ENCODE results near the gene SGPP1. TPM values are rescaled to one million over a fixed set of nuclear protein-coding genes. Genes with fewer than 3 reads are reported as not detected.

SGPP1 gene
- total RNA-seq, 1 experiment from 2014 or later = 17.7 TPM

- no peak overlapping the region for H3K4me2 ChIP-seq (ENCODE audit: low read length)
- ChIA-PET POLR2A (no interaction called here), CTCF (no interaction called here), RAD21 (ENCODE audit: low non-redundant PET in 1 of 2, low total read pairs in 2 of 2, uncharacterized antibody in 2 of 2, unreplicated experiment in 2 of 2) (no interaction called here)
- H3K4me1 ChIP-seq (ENCODE audit: control insufficient read depth in 1 of 2, insufficient read depth in 2 of 2, low read length in 2 of 2) = peaks cover 4 to 20% of the 10 kb centered on the region in 2 experiments; a peak in 3 of 4 replicates
- H3K4me3 ChIP-seq (replicated peaks in 1 of 2; ENCODE audit: low read depth in 1 of 2, low read length in 2 of 2) = no peak overlapping the region
- no peak overlapping the region for H3K27ac ChIP-seq (ENCODE audit: low read depth, low read length)
- H3K9me3 ChIP-seq (ENCODE audit: control insufficient read depth in 1 of 2, insufficient read depth in 1 of 2, low read depth in 1 of 2, low read length in 2 of 2) = no peaks in the 10 kb centered on the region
- no peaks in the 10 kb centered on the region for H4K20me1 ChIP-seq (ENCODE audit: insufficient read depth)
- no peak overlapping the region for H3K9ac ChIP-seq (ENCODE audit: low read length)
- TF ChIP-seq SIN3A (IDR thresholded peaks at IDR 0.05; ENCODE audit: low read depth) (no peak), POLR2AphosphoS5 (IDR thresholded peaks at IDR 0.05; ENCODE audit: low read depth, low read length) (no peak), TCF7L2 (IDR thresholded peaks at IDR 0.05; ENCODE audit: borderline replicate concordance, extremely low read depth, insufficient read depth, insufficient read length) (no peak), EZH2phosphoT487 (IDR thresholded peaks at IDR 0.05; ENCODE audit: borderline replicate concordance) (no peak)
- H2AFZ ChIP-seq (ENCODE audit: low read depth, low read length, poor library complexity, severe bottlenecking) = no peak overlapping the region
- no peak for ATAC-seq
- intact Hi-C loops (cut with micrococcal nuclease) = no loop called here
- no peaks in the 10 kb centered on the region for H3K79me2 ChIP-seq (ENCODE audit: insufficient read depth, low read length)
- H3K27me3 ChIP-seq (ENCODE audit: insufficient read depth, low read length) = no peaks in the 10 kb centered on the region
- H3K36me3 ChIP-seq (ENCODE audit: control insufficient read depth in 1 of 2, insufficient read depth in 2 of 2, low read length in 2 of 2) = no peaks in the 10 kb centered on the region
- no peak for DNase-seq (ENCODE audit: low read depth, low spot score)
- BruUV-seq (replicated peaks) = no TSS peak
- no peaks in the 10 kb centered on the region for H3K9me2 ChIP-seq (ENCODE audit: insufficient read depth)
These were observed 17.4 kb upstream of the SGPP1 start for GRCh38 chr14:63745272-63745671.

- Histone ChIP-seq H3K79me2 (ENCODE audit: insufficient read depth, low read length) (no peaks in the 10 kb centered on the region), H3K4me3 (replicated peaks in 1 of 2; ENCODE audit: low read depth in 1 of 2, low read length in 2 of 2) (no peak overlapping the region), H2AFZ (ENCODE audit: low read depth, low read length, poor library complexity, severe bottlenecking) (no peak overlapping the region), H3K27me3 (ENCODE audit: insufficient read depth, low read length) (no peaks in the 10 kb centered on the region), H4K20me1 (ENCODE audit: insufficient read depth) (no peaks in the 10 kb centered on the region), H3K4me2 (ENCODE audit: low read length) (no peak overlapping the region), H3K9me3 (ENCODE audit: control insufficient read depth in 1 of 2, insufficient read depth in 1 of 2, low read depth in 1 of 2, low read length in 2 of 2) (no peaks in the 10 kb centered on the region), H3K36me3 (ENCODE audit: control insufficient read depth in 1 of 2, insufficient read depth in 2 of 2, low read length in 2 of 2) (no peaks in the 10 kb centered on the region), H3K9ac (ENCODE audit: low read length) (no peak overlapping the region), H3K4me1 (ENCODE audit: control insufficient read depth in 1 of 2, insufficient read depth in 2 of 2, low read length in 2 of 2) (no peaks in the 10 kb centered on the region), H3K9me2 (ENCODE audit: insufficient read depth) (no peaks in the 10 kb centered on the region), H3K27ac (ENCODE audit: low read depth, low read length) (no peak overlapping the region)
- CTCF ChIA-PET = no interaction called here
- no peak for DNase-seq (ENCODE audit: low read depth, low spot score)
- RAD21 ChIA-PET (ENCODE audit: low non-redundant PET in 1 of 2, low total read pairs in 2 of 2, uncharacterized antibody in 2 of 2, unreplicated experiment in 2 of 2) = no interaction called here
- POLR2A ChIA-PET = no interaction called here
- intact Hi-C loops (cut with micrococcal nuclease) = no loop called here
- BruUV-seq (replicated peaks) = no TSS peak
- TF ChIP-seq REST (IDR thresholded peaks at IDR 0.05; ENCODE audit: low read depth) = no peak
- TF ChIP-seq TCF7L2 (IDR thresholded peaks at IDR 0.05; ENCODE audit: borderline replicate concordance, extremely low read depth, insufficient read depth, insufficient read length) = no peak
- TF ChIP-seq ZBTB33 (IDR thresholded peaks at IDR 0.05; ENCODE audit: extremely low read depth, insufficient replicate concordance, low read length) = no peak
- TF ChIP-seq POLR2AphosphoS5 (IDR thresholded peaks at IDR 0.05; ENCODE audit: low read depth, low read length) = no peak
- TF ChIP-seq JUND (IDR thresholded peaks at IDR 0.05) = no peak
- TF ChIP-seq SP1 (IDR thresholded peaks at IDR 0.05; ENCODE audit: low read depth) = no peak
- no peak for ATAC-seq
These were observed 9.7 kb upstream of the SGPP1 start for GRCh38 chr14:63737582-63738006.

All from HCT116 (cell line).